SK-N-SH (cell line): ENCODE measurements around the gene FRMD3.

Experiments used
- CTCF ChIP-seq: fragments of 200-600 bp; sonication (generic); IDR thresholded peaks from 2 replicates; pipeline ENCODE4 v1.6.1; 2017; ENCODE audit warnings: antibody characterized with exemption, mild to moderate bottlenecking, moderate library complexity
- POLR2AphosphoS5 ChIP-seq: IDR thresholded peaks from 2 replicates; pipeline ENCODE4 v1.6.1; 2012; ENCODE audit warnings: low read depth, low read length
- RAD21 ChIP-seq: IDR thresholded peaks from 2 replicates; pipeline ENCODE4 v1.6.1; 2012; ENCODE audit warnings: mild to moderate bottlenecking, low read length
- SIN3A ChIP-seq: IDR thresholded peaks from 2 replicates; pipeline ENCODE4 v1.6.1; 2012; ENCODE audit warnings: low read depth, mild to moderate bottlenecking, low read length, moderate library complexity, borderline replicate concordance
- SMC3 ChIP-seq: IDR thresholded peaks from 2 replicates; pipeline ENCODE4 v1.6.1; 2012; ENCODE audit warnings: low read depth, low read length, improper control_type of control experiment
- TEAD4 ChIP-seq: IDR thresholded peaks from 2 replicates; pipeline ENCODE4 v1.4.0; 2012; ENCODE audit warnings: mild to moderate bottlenecking, borderline replicate concordance; ENCODE audit not compliant: insufficient read depth
- YY1 ChIP-seq: IDR thresholded peaks from 2 replicates; pipeline ENCODE4 v1.4.0; 2012; ENCODE audit warnings: low read depth, mild to moderate bottlenecking
- TF ChIP-seq, protein P1 (sequence below): IDR thresholded peaks from 2 replicates; pipeline ENCODE4 v1.4.0; 2012; ENCODE audit warnings: low read depth

DNA sequence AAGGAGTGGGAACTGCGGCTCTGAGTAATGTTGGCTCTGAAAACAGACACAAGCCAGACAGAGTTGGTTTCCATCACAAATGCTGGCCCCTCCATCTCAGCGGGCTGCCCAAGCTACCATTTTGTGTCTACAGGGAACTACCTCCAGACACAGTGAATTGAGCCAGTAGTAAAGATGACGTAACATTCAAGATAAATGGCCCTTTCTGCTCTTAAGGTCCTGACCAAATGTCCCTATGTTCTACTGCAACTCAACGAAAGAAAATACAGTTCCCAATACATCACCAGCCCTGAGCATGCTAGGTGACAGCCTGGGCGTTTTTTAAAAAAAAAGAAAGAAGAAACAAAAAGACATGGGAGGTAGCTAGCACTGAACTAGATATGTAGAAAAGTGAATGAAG, 247.5 kb downstream of the FRMD3 start:
- TF ChIP-seq CTCF = no peak
- TF ChIP-seq SMC3 = no peak
- TF ChIP-seq, protein P1, sequence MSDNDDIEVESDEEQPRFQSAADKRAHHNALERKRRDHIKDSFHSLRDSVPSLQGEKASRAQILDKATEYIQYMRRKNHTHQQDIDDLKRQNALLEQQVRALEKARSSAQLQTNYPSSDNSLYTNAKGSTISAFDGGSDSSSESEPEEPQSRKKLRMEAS = no peak
- TF ChIP-seq SIN3A = no peak
- no peak for TF ChIP-seq TEAD4
- no peak for TF ChIP-seq RAD21
- TF ChIP-seq YY1 = no peak
- no peak for TF ChIP-seq POLR2AphosphoS5
